ENCODE data around the gene PER3.

PER3 gene

GRCh38 chr1:7839526-7839925 lies 55.4 kb downstream of the PER3 start:
- no peak for DNase-seq

- no peak for DNase-seq
These were observed 58.4 kb downstream of the PER3 start for GRCh38 chr1:7842517-7842916.

- no peak for DNase-seq
These were observed 61.7 kb downstream of the PER3 start for GRCh38 chr1:7845761-7846160.

GRCh38 chr1:7846656-7847055 lies 62.6 kb downstream of the PER3 start:
- no peak for DNase-seq

- no peak for DNase-seq
These were observed 63.5 kb downstream of the PER3 start for GRCh38 chr1:7847599-7847998.

GRCh38 chr1:7850786-7851185 lies 66.7 kb downstream of the PER3 start:
- no peak for DNase-seq

GRCh38 chr1:7852804-7853683 lies 69.0 kb downstream of the PER3 start, which contains the start of gene UTS2:
UTS2 (minus strand) TSS chr1:7853065; CDS start chr1:7853003, 62 bp downstream.
- DNase-seq = no peak

GRCh38 chr1:7853684-7854026 lies 69.6 kb downstream of the PER3 start:
- DNase-seq = no peak

GRCh38 chr1:7856345-7856744 lies 72.3 kb downstream of the PER3 start:
- no peak for DNase-seq

- no peak for DNase-seq
These were observed 72.9 kb downstream of the PER3 start for GRCh38 chr1:7857000-7857399.

GRCh38 chr1:7857985-7858384 lies 73.9 kb downstream of the PER3 start:
- no peak for DNase-seq

GRCh38 chr1:7859406-7859805 lies 75.3 kb downstream of the PER3 start:
- DNase-seq = no peak

- DNase-seq = no peak
These were observed 76.0 kb downstream of the PER3 start for GRCh38 chr1:7860130-7860529.

GRCh38 chr1:7861452-7861851 lies 77.4 kb downstream of the PER3 start:
- no peak for DNase-seq

- DNase-seq = no peak
These were observed 78.3 kb downstream of the PER3 start for GRCh38 chr1:7862211-7863060.

GRCh38 chr1:7863756-7864328 lies 79.8 kb downstream of the PER3 start:
- no peak for DNase-seq

GRCh38 chr1:7865978-7866377 lies 81.9 kb downstream of the PER3 start:
- DNase-seq = no peak

- DNase-seq = no peak
These were observed 84.1 kb downstream of the PER3 start for GRCh38 chr1:7868070-7868780.

GRCh38 chr1:7869136-7869920 lies 85.2 kb downstream of the PER3 start:
- no peak for DNase-seq

- DNase-seq = no peak
These were observed 87.0 kb downstream of the PER3 start for GRCh38 chr1:7871136-7871535.

- no peak for DNase-seq
These were observed 90.0 kb downstream of the PER3 start for GRCh38 chr1:7873801-7874795.

All from CD4-positive, alpha-beta T cell treated with Interleukin-17A for 4 hours (primary cell).